ENCODE results near the gene YDJC. TPM values are rescaled to one million over a fixed set of nuclear protein-coding genes. Genes with fewer than 3 reads are reported as not detected.
A peak's percentile ranks its signal among the peaks of the same experiment; 100 is the strongest.
"Not testable (repeated sequence)": the region's sequence is repeated elsewhere in the genome, so short reads cannot be mapped to it uniquely, and the experiment has no call there.

YDJC gene
- total and polyA plus RNA-seq, 7 donors: 2.4 to 5.8 (median 4.0) TPM

- ATAC-seq: no peak
Observed at GRCh38 chr22:21611210-21611977, 18.4 kb downstream of the YDJC start.

DNA sequence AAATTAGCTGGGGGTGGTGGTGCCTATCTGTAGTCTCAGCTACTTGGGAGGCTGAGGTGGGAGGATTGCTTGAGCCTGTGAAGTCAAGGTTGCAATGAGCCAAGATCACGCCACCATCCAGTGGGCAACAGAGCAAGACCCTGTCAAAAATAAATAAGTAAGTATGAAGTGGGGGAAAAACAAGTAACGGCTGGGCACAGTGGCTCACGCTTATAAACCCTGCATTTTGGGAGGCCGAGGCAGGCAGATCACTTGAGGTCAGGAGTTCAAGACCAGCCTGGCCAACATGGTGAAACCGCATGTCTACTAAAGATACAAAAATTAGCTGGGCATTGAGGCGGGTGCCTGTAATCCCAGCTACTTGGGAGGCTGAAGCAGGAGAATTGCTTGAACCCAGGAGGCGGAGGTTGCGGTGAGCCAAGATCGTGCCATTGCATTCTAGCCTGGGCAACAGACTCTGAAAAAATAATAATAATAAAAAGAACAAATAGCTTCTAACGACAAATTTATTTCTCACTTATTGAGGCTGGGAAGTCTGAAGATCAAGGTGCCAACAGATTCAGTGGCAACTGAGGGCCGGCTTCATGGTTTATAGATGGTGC lies 20.2 kb downstream of the YDJC start:
- DNase-seq; ATAC-seq; H3K9me3 ChIP-seq; H3K27me3 ChIP-seq (ENCODE audit: insufficient read depth in 3 of 3, low read length in 2 of 3); H3K4me3 ChIP-seq; intact Hi-C loops (cut with DNase I); H3K27ac ChIP-seq: not testable (repeated sequence)
- peaks cover 13% of the 10 kb centered on the region for H3K4me1 ChIP-seq
- H3K36me3 ChIP-seq (ENCODE audit: insufficient read depth in 1 of 2, low read depth in 1 of 2): peaks cover 0 to 39% of the 10 kb centered on the region in 2 donors
- 96 to 97% (median 97%) methylated on average over 11 of the region's 11 CpGs for WGBS, 3 donors

More at GRCh38 chr22:21611210-21611977, 18.4 kb downstream of the YDJC start:
- Histone ChIP-seq H3K4me1 (peaks cover 13% of the 10 kb centered on the region), H3K9me3 (no peaks in the 10 kb centered on the region), H3K27ac (no peak overlapping the region), H3K27me3 (ENCODE audit: insufficient read depth in 3 of 3, low read length in 2 of 3) (no peaks in the 10 kb centered on the region), H3K4me3 (no peak overlapping the region), H3K36me3 (ENCODE audit: insufficient read depth in 1 of 2, low read depth in 1 of 2) (peaks cover 0 to 43% of the 10 kb centered on the region in 2 donors)
- intact Hi-C loops (cut with DNase I): no loop called here
- 68 to 71% (median 69%) methylated on average over 4 of the region's 4 CpGs for WGBS, 3 donors
- TF ChIP-seq, protein P1, sequence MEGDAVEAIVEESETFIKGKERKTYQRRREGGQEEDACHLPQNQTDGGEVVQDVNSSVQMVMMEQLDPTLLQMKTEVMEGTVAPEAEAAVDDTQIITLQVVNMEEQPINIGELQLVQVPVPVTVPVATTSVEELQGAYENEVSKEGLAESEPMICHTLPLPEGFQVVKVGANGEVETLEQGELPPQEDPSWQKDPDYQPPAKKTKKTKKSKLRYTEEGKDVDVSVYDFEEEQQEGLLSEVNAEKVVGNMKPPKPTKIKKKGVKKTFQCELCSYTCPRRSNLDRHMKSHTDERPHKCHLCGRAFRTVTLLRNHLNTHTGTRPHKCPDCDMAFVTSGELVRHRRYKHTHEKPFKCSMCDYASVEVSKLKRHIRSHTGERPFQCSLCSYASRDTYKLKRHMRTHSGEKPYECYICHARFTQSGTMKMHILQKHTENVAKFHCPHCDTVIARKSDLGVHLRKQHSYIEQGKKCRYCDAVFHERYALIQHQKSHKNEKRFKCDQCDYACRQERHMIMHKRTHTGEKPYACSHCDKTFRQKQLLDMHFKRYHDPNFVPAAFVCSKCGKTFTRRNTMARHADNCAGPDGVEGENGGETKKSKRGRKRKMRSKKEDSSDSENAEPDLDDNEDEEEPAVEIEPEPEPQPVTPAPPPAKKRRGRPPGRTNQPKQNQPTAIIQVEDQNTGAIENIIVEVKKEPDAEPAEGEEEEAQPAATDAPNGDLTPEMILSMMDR (IDR thresholded peaks at IDR 0.05): no peak
- DNase-seq: no peak

- intact Hi-C loops (cut with DNase I): no loop called here
- WGBS, 3 donors: 96 to 98% (median 97%) methylated on average over 8 of the region's 8 CpGs
- Histone ChIP-seq H3K27me3 (ENCODE audit: insufficient read depth in 3 of 3, low read length in 2 of 3) (no peaks in the 10 kb centered on the region), H3K4me3 (no peak overlapping the region), H3K36me3 (ENCODE audit: insufficient read depth in 1 of 2, low read depth in 1 of 2) (peaks cover 0 to 15% of the 10 kb centered on the region in 2 donors), H3K4me1 (peaks cover 13% of the 10 kb centered on the region), H3K9me3 (no peaks in the 10 kb centered on the region), H3K27ac (no peak overlapping the region)
- ATAC-seq (peak in 2 of 4 donors; percentile 9 to 17), DNase-seq (no peak)
- TF ChIP-seq, protein P1 (IDR thresholded peaks at IDR 0.05): no peak
Observed at GRCh38 chr22:21606775-21607174, 23.0 kb downstream of the YDJC start.

DNA sequence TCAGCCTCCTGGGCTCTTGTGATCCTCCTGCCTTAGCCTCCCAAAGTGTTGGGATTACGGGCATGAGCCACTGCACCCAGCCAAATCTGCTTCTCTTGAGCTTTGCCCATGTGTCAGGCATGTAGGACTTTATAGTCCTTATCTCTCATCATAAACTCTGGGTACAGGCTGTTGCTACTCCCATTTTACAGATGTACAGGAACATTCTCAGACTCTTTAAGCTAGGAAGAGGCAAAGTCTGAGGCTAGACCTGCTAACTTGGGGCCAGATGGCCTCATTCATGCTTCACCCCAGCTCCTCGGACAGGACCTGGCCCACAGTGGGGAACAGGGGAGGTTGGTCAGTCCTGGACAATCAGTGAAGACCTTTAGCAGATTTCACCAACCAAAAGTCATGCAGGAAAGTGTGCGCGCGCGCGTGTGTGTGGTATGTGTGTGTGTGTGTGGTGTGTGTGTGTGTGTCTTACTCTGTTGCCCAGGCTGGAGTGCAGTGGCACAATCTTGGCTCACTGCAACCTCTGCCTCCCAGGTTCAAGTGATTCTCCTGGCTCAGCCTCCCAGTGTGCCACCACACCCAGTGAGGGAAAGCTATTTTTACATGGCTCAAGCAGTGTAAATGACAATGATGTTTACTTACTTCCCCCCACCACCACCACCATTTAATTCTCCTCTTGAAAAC lies 23.8 kb downstream of the YDJC start:
- Histone ChIP-seq H3K27ac (no peak overlapping the region), H3K27me3 (ENCODE audit: insufficient read depth in 3 of 3, low read length in 2 of 3) (no peaks in the 10 kb centered on the region), H3K36me3 (ENCODE audit: insufficient read depth in 1 of 2, low read depth in 1 of 2) (peaks cover 0 to 8% of the 10 kb centered on the region in 2 donors), H3K4me1 (peaks cover 13% of the 10 kb centered on the region), H3K9me3 (no peaks in the 10 kb centered on the region), H3K4me3 (no peak overlapping the region)
- intact Hi-C loops (cut with DNase I): no loop called here
- DNase-seq (no peak), ATAC-seq (no peak)
- 96 to 97% (median 96%) methylated on average over 7 of the region's 7 CpGs for WGBS, 3 donors
- TF ChIP-seq, protein P1 (IDR thresholded peaks at IDR 0.05): no peak

DNA sequence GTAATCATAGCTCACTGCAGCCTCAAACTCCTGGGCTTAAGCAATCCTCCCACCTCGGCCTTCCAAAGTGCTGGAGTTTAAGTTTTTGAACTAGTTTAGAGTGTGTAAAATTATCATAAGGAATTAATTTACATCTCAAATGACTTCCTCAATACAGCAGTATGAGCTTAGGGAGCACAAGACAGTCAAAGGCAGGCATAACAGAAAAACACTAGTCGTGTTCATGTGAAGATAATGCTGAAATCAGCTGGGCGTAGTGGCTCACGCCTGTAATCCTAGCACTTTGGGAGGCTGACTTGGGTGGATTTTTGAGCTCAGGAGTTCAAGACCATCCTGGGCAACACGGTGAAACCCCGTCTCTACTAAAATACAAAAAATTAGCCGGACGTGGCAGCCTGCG lies 25.8 kb downstream of the YDJC start:
- H3K4me1 ChIP-seq: peaks cover 13% of the 10 kb centered on the region

More for the DNA sequence above, 25.8 kb downstream of the YDJC start:
- TF ChIP-seq, protein P1 (IDR thresholded peaks at IDR 0.05): no peak
- Histone ChIP-seq H3K27me3 (ENCODE audit: insufficient read depth in 3 of 3, low read length in 2 of 3) (no peaks in the 10 kb centered on the region), H3K27ac (no peak overlapping the region), H3K36me3 (ENCODE audit: insufficient read depth in 1 of 2, low read depth in 1 of 2) (no peaks in the 10 kb centered on the region), H3K9me3 (no peaks in the 10 kb centered on the region), H3K4me3 (no peak overlapping the region)
- 86 to 92% (median 87%) methylated on average over 9 of the region's 9 CpGs for WGBS, 3 donors
- intact Hi-C loops (cut with DNase I): no loop called here
- DNase-seq (no peak), ATAC-seq (no peak)
